IMR-90 (cell line): Measurements from ENCODE around the gene RNF113A. TPM values are rescaled to one million over a fixed set of nuclear protein-coding genes. Genes with fewer than 3 reads are reported as not detected.
"Not testable (repeated sequence)": the region's sequence is repeated elsewhere in the genome, so short reads cannot be mapped to it uniquely, and the experiment has no call there.

Source experiments
- ATAC-seq: fragments of 200-7000 bp; cut with Tn5 transposase; 2 replicates; pipeline ENCODE4 v1.9.1; 2020; ENCODE audit warnings: low read depth, mild to moderate bottlenecking, moderate library complexity
- BruUV-seq: library from RNA; stranded (reverse); fragments of 400-500 nt; replicated peaks from 2 replicates; lab custom pipeline; 2021; lab: Mats Ljungman, UMichigan
- CTCF ChIA-PET: fragments of 300-600 bp; formaldehyde crosslinking; extraction: SDS; loops from one replicate; lab custom pipeline; 2021; ENCODE audit warnings: antibody characterized with exemption; lab: Yijun Ruan, JAX
- POLR2A ChIA-PET: fragments of 300-600 bp; sonication (Branson Sonifier 250); formaldehyde crosslinking; loops from one replicate; lab custom pipeline; 2022; ENCODE audit warnings: antibody characterized with exemption; ENCODE audit not compliant: unreplicated experiment; lab: Charles Lee
- DNase-seq: peaks from one replicate; pipeline ENCODE4 v3.0.0; 2013
- H2AFZ ChIP-seq: replicated peaks from 2 replicates; pipeline ENCODE3; 2013; ENCODE audit warnings: low read length, mild to moderate bottlenecking; ENCODE audit not compliant: poor library complexity
- H2AK5ac ChIP-seq: 2 replicates; pipeline ENCODE4 v1.6.1; 2013; ENCODE audit warnings: low read depth, low read length, inconsistent platforms
- H2AK9ac ChIP-seq: replicated peaks from 2 replicates; pipeline ENCODE3; 2013; ENCODE audit warnings: mild to moderate bottlenecking, low read depth, low read length, moderate library complexity; ENCODE audit not compliant: poor library complexity
- H2BK120ac ChIP-seq: 2 replicates; pipeline ENCODE4 v1.6.1; 2013; ENCODE audit warnings: low read depth, low read length, inconsistent platforms
- H2BK15ac ChIP-seq: 3 replicates; pipeline ENCODE4 v1.6.1; 2013; ENCODE audit warnings: low read depth, low read length, inconsistent platforms
- H2BK20ac ChIP-seq: 2 replicates; pipeline ENCODE4 v1.6.1; 2013; ENCODE audit warnings: low read depth, mild to moderate bottlenecking, inconsistent platforms, low read length, moderate library complexity
- H2BK5ac ChIP-seq: 2 replicates; pipeline ENCODE4 v1.6.1; 2013; ENCODE audit warnings: mild to moderate bottlenecking, low read depth, low read length, inconsistent platforms; ENCODE audit not compliant: poor library complexity, severe bottlenecking
- H3K14ac ChIP-seq: replicated peaks from 2 replicates; pipeline ENCODE4 v1.6.1; 2013; ENCODE audit warnings: low read depth, low read length, inconsistent platforms
- H3K18ac ChIP-seq: 2 replicates; pipeline ENCODE4 v1.6.1; 2013; ENCODE audit warnings: low read depth, low read length, control low read depth
- H3K23ac ChIP-seq: 2 replicates; pipeline ENCODE4 v1.6.1; 2013; ENCODE audit warnings: low read depth, low read length, inconsistent platforms
- H3K27ac ChIP-seq: 2 replicates; pipeline ENCODE4 v1.5.1; 2013; ENCODE audit warnings: mild to moderate bottlenecking, control low read depth, low read length; ENCODE audit not compliant: insufficient read depth
- H3K27me3 ChIP-seq: 2 replicates; pipeline ENCODE4 v1.6.1; 2013; ENCODE audit warnings: low read length; ENCODE audit not compliant: control insufficient read depth, insufficient read depth
- H3K36me3 ChIP-seq: 2 replicates; pipeline ENCODE4 v1.6.1; 2013; ENCODE audit warnings: low read length, mixed read lengths; ENCODE audit not compliant: control insufficient read depth, insufficient read depth
- H3K4ac ChIP-seq: 2 replicates; pipeline ENCODE4 v1.6.1; 2013; ENCODE audit warnings: low read depth, low read length, inconsistent platforms
- H3K4me1 ChIP-seq: 2 replicates; pipeline ENCODE4 v1.6.1; 2013; ENCODE audit warnings: low read length, mixed read lengths; ENCODE audit not compliant: control insufficient read depth, insufficient read depth
- H3K4me2 ChIP-seq: 2 replicates; pipeline ENCODE4 v1.6.1; 2013; ENCODE audit warnings: low read depth, mild to moderate bottlenecking, control low read depth, low read length, moderate library complexity
- H3K4me3 ChIP-seq: 2 replicates; pipeline ENCODE4 v1.5.1; 2013; ENCODE audit warnings: low read depth, mild to moderate bottlenecking, control low read depth, low read length, moderate library complexity; ENCODE audit not compliant: insufficient read depth
- H3K56ac ChIP-seq: 2 replicates; pipeline ENCODE4 v1.6.1; 2013; ENCODE audit warnings: low read length, inconsistent platforms; ENCODE audit not compliant: insufficient read depth; ENCODE audit errors: extremely low read depth
- H3K79me1 ChIP-seq, 2 experiments: 2 replicates each; pipeline ENCODE4 v1.6.1; 2013; ENCODE audit warnings: low read length in 2 of 2, inconsistent platforms in 1 of 2, low read depth in 1 of 2
- H3K9ac ChIP-seq: 2 replicates; pipeline ENCODE4 v1.6.1; 2013; ENCODE audit warnings: low read depth, low read length, control low read depth
- H3K9me1 ChIP-seq: 2 replicates; pipeline ENCODE4 v1.6.1; 2013; ENCODE audit warnings: low read length, inconsistent platforms; ENCODE audit not compliant: insufficient read depth
- H3K9me3 ChIP-seq: 2 replicates; pipeline ENCODE4 v1.6.1; 2013; ENCODE audit warnings: low read length; ENCODE audit not compliant: control insufficient read depth, insufficient read depth
- H4K20me1 ChIP-seq: 2 replicates; pipeline ENCODE4 v1.6.1; 2013; ENCODE audit warnings: low read length, inconsistent platforms; ENCODE audit not compliant: insufficient read depth
- H4K5ac ChIP-seq: 2 replicates; pipeline ENCODE4 v1.6.1; 2013; ENCODE audit warnings: mild to moderate bottlenecking, low read depth, low read length, control low read depth
- H4K8ac ChIP-seq, 2 experiments: 2 replicates each; pipeline ENCODE4 v1.6.1; 2013; ENCODE audit warnings: low read depth in 2 of 2, low read length in 2 of 2, control low read depth in 1 of 2, inconsistent platforms in 1 of 2
- H4K91ac ChIP-seq: 2 replicates; pipeline ENCODE4 v1.6.1; 2013; ENCODE audit warnings: low read depth, low read length, inconsistent platforms; ENCODE audit not compliant: insufficient read depth
- WGBS, 2 experiments: methylation state at CpG; one replicate each; pipeline versions ENCODE4 v1.1.5 to v1.1.7; 2013; ENCODE audit warnings: missing lambda C conversion rate in 2 of 2; ENCODE audit not compliant: insufficient read length in 1 of 2; ENCODE audit errors: extremely low coverage in 2 of 2; 5-methylcytosine and 5-hydroxymethylcytosine counted together
- dilution Hi-C: fragments of 300-500 bp; cut with HindIII; formaldehyde crosslinking; loops from one replicate; pipeline ENCODE4 v1.14.3; 2018; ENCODE audit warnings: low sequenced_read_pairs; ENCODE audit not compliant: unreplicated experiment
- in situ Hi-C: fragments of 300-500 bp; cut with MboI; formaldehyde crosslinking; loops from 3 replicates; pipeline ENCODE4 v1.14.3; 2019; ENCODE audit warnings: low sequenced_read_pairs, inconsistent platforms, mixed read lengths
- intact Hi-C: fragments of 100-400 bp; cut with micrococcal nuclease; formaldehyde crosslinking; loops from 2 replicates; pipeline ENCODE4 v1.10.0; 2022
- polyA plus RNA-seq, 3 experiments: library from polyadenylated mRNA; depleted of rRNA; stranded (reverse); fragments of >200 nt; gene quantifications; 2 replicates each; pipeline ENCODE4 v1.2.3, GENCODE V29; 2012; ENCODE audit warnings: low replicate concordance in 1 of 3
- total RNA-seq: library from RNA; depleted of rRNA; stranded (reverse); fragments of >200 nt; gene quantifications from 2 replicates; pipeline ENCODE4 v1.2.3, GENCODE V29; 2012; rRNA removed

RNF113A gene
- total and polyA plus RNA-seq, 2 of the 4 experiments (the other 2 are of a cell fraction) = 16.5 to 17.0 TPM

DNA sequence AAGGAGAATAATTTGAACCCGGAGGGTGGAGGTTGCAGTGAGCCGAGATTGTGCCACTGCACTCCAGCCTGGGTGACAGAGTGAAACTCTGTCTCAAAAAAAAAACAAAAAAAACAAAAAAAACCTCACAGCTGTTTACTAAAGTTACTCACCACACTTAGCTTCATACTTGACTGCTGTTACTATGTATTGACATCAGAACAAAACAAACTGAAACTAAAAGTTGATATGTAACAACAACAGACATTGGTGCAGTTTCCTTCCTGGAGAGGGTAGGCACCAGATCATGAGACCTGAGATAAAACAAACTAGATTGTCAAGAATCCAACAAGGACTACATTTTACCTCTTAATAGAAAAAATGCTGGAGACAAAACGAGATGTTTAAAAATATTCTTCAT is 49.8 kb downstream of the RNF113A start:
- intact Hi-C loops, ATAC-seq, H3K27ac ChIP-seq, H3K9ac ChIP-seq, H4K20me1 ChIP-seq, H3K4me2 ChIP-seq, POLR2A ChIA-PET, H3K18ac ChIP-seq, H2AK5ac ChIP-seq, DNase-seq, BruUV-seq, H3K23ac ChIP-seq, H4K91ac ChIP-seq, H3K4me3 ChIP-seq, H3K36me3 ChIP-seq, H3K9me1 ChIP-seq, H2BK20ac ChIP-seq, H2BK120ac ChIP-seq, H3K4ac ChIP-seq, H4K8ac ChIP-seq, H3K79me1 ChIP-seq, H4K5ac ChIP-seq, H2AFZ ChIP-seq, H3K56ac ChIP-seq, dilution Hi-C loops, H3K9me3 ChIP-seq, H3K27me3 ChIP-seq, in situ Hi-C loops, H3K4me1 ChIP-seq, H2BK15ac ChIP-seq, H2AK9ac ChIP-seq, H3K14ac ChIP-seq, H2BK5ac ChIP-seq: not testable (repeated sequence)
- CTCF ChIA-PET = interaction anchor here (0.9 kb wide), 1 partner anchor 21 kb away, joined by 3 read pairs; no protein-coding TSS in a partner anchor
- WGBS, 2 experiments = no CpG with 5 or more reads among the region's 3 CpGs

Other genes with a start within 250 kb of the RNF113A start
- 14.2 and 19.0 TPM in 2 replicates for gene SEPTIN6, start 178.6 kb downstream of the RNF113A start, total RNA-seq
- 13.9 and 16.2 TPM in 2 replicates for gene SEPTIN6, start 178.6 kb downstream of the RNF113A start, polyA plus RNA-seq (2012; rRNA removed)
- 0.18 and 0.28 TPM in 2 replicates for gene SOWAHD, start 113.1 kb downstream of the RNF113A start, total RNA-seq
- 0.13 and 0.17 TPM in 2 replicates for gene SOWAHD, start 113.1 kb downstream of the RNF113A start, polyA plus RNA-seq (2012; rRNA removed)
- 681 and 716 TPM in 2 replicates for gene RPL39, start 80.1 kb downstream of the RNF113A start, total RNA-seq
- gene RPL39, start 80.1 kb downstream of the RNF113A start, polyA plus RNA-seq (2012; rRNA removed) = 2,279 and 2,357 TPM in 2 replicates
- gene UPF3B, start 18.8 kb downstream of the RNF113A start, total RNA-seq = 0.54 and 1.4 TPM in 2 replicates
- gene UPF3B, start 18.8 kb downstream of the RNF113A start, polyA plus RNA-seq (2012; rRNA removed) = 6.0 and 6.4 TPM in 2 replicates
- gene NDUFA1, start 99 bp upstream of the RNF113A start, total RNA-seq = 12.5 and 47.5 TPM in 2 replicates
- gene NDUFA1, start 99 bp upstream of the RNF113A start, polyA plus RNA-seq (2012; rRNA removed) = 90.1 and 104 TPM in 2 replicates
- not detected in 2 replicates for gene AKAP14, start 24.2 kb upstream of the RNF113A start, total RNA-seq
- gene AKAP14, start 24.2 kb upstream of the RNF113A start, polyA plus RNA-seq (2012; rRNA removed) = not detected in 2 replicates
- 1.3 and 2.5 TPM in 2 replicates for gene NKAP, start 72.0 kb upstream of the RNF113A start, total RNA-seq
- gene NKAP, start 72.0 kb upstream of the RNF113A start, polyA plus RNA-seq (2012; rRNA removed) = 2.7 TPM in 2 replicates
- gene RHOXF2B, start 206.0 kb upstream of the RNF113A start, total RNA-seq = not detected in 2 replicates
- gene RHOXF2B, start 206.0 kb upstream of the RNF113A start, polyA plus RNA-seq (2012; rRNA removed) = not detected in 2 replicates
- gene RHOXF1, start 244.2 kb upstream of the RNF113A start, total RNA-seq = not detected in 2 replicates
- not detected in 2 replicates for gene RHOXF1, start 244.2 kb upstream of the RNF113A start, polyA plus RNA-seq (2012; rRNA removed)